SHP77 (cell line): ENCODE results near the gene COL9A2.

ENCODE experiments used
- DNase-seq, 2 experiments: peaks; one replicate each; lab custom pipeline; 2025; lab: John Stamatoyannopoulos, UW

The COL9A2 gene

GRCh38 chr1:40257688-40258444 is 59.2 kb downstream of the COL9A2 start, which contains the start of gene ZMPSTE24:
ZMPSTE24 (plus strand) TSS chr1:40258236; CDS start chr1:40258272, 36 bp downstream.
- DNase-seq, result peak; percentile 94 to 97

- peak; percentile 23 to 25 for DNase-seq
Measured at GRCh38 chr1:40257313-40257687, 59.8 kb downstream of the COL9A2 start.

GRCh38 chr1:40256401-40257084 is 60.5 kb downstream of the COL9A2 start:
- no peak for DNase-seq

- DNase-seq, result no peak
Measured at GRCh38 chr1:40255231-40255630, 61.9 kb downstream of the COL9A2 start.

- DNase-seq, result no peak
Measured at GRCh38 chr1:40252601-40253000, 64.5 kb downstream of the COL9A2 start.

GRCh38 chr1:40251456-40251855 is 65.6 kb downstream of the COL9A2 start:
- DNase-seq, result no peak
